T-helper 1 cell treated with Interleukin-12 subunit alpha and Interleukin-12 subunit beta and Interleukin-4 antibody, amounts not matched to agents 30 μg/mL and 1 μg/mL, for 36 hours (primary cell): Measurements from ENCODE around the gene PHF21A.
A peak's percentile ranks its signal among the peaks of the same experiment; 100 is the strongest.
"Not testable (repeated sequence)": the region's sequence is repeated elsewhere in the genome, so short reads cannot be mapped to it uniquely, and the experiment has no call there.

Experiments
- H3K27ac Mint-ChIP-seq: one replicate; pipeline ENCODE4 v1.8.0; 2021; ENCODE audit warnings: mild to moderate bottlenecking, mixed read lengths
- H3K27me3 Mint-ChIP-seq: one replicate; pipeline ENCODE4 v1.8.0; 2021; ENCODE audit warnings: low read depth, mixed read lengths
- H3K36me3 Mint-ChIP-seq: one replicate; pipeline ENCODE4 v1.8.0; 2021; ENCODE audit warnings: low read depth, mixed read lengths
- H3K4me1 Mint-ChIP-seq: one replicate; pipeline ENCODE4 v1.8.0; 2021; ENCODE audit warnings: low read depth, mixed read lengths
- H3K4me3 Mint-ChIP-seq: one replicate; pipeline ENCODE4 v1.8.0; 2021; ENCODE audit warnings: mild to moderate bottlenecking, moderate library complexity, mixed read lengths
- H3K9me3 Mint-ChIP-seq: one replicate; pipeline ENCODE4 v1.8.0; 2021; ENCODE audit warnings: mixed read lengths

PHF21A gene

GRCh38 chr11:45906965-45907611 lies 214.2 kb downstream of the PHF21A start, which contains the start of gene FREY1:
Gene FREY1, minus strand, starts transcription at chr11:45907271. Its CDS starts 26 bp downstream, at chr11:45907245.
- Mint-ChIP-seq H3K27me3 (peaks cover under 1% of the 10 kb centered on the region), H3K9me3 (no peaks in the 10 kb centered on the region), H3K4me3 (no peak within 1 kb of the TSS), H3K36me3 (peaks cover 5% of the 10 kb centered on the region), H3K27ac (no peak within 1 kb of the TSS), H3K4me1 (peaks cover 2% of the 10 kb centered on the region)

- Mint-ChIP-seq H3K4me1 (peaks cover 2% of the 10 kb centered on the region), H3K9me3 (no peaks in the 10 kb centered on the region), H3K36me3 (peaks cover 1% of the 10 kb centered on the region), H3K27me3 (peaks cover 9% of the 10 kb centered on the region), H3K4me3 (no peak overlapping the region), H3K27ac (no peak overlapping the region)
Observed at GRCh38 chr11:45906096-45906682, 215.1 kb downstream of the PHF21A start.

GRCh38 chr11:45905576-45905975 lies 215.7 kb downstream of the PHF21A start:
- H3K36me3 Mint-ChIP-seq, H3K4me3 Mint-ChIP-seq, H3K4me1 Mint-ChIP-seq, H3K27ac Mint-ChIP-seq, H3K9me3 Mint-ChIP-seq: not testable (repeated sequence)
- peaks cover 15% of the 10 kb centered on the region for H3K27me3 Mint-ChIP-seq

- H3K27ac Mint-ChIP-seq, result no peak overlapping the region
Observed at GRCh38 chr11:45905095-45905494, 216.2 kb downstream of the PHF21A start.

GRCh38 chr11:45904309-45904915 lies 216.8 kb downstream of the PHF21A start:
- no peak overlapping the region for H3K27ac Mint-ChIP-seq
- H3K27me3 Mint-ChIP-seq, result peaks cover 18% of the 10 kb centered on the region
- H3K36me3 Mint-ChIP-seq, result no peaks in the 10 kb centered on the region
- no peak overlapping the region for H3K4me3 Mint-ChIP-seq
- H3K9me3 Mint-ChIP-seq, result no peaks in the 10 kb centered on the region
- peaks cover 4% of the 10 kb centered on the region for H3K4me1 Mint-ChIP-seq

More at GRCh38 chr11:45905095-45905494, 216.2 kb downstream of the PHF21A start:
- peaks cover 4% of the 10 kb centered on the region for H3K4me1 Mint-ChIP-seq
- H3K36me3 Mint-ChIP-seq, result no peaks in the 10 kb centered on the region
- no peak overlapping the region for H3K4me3 Mint-ChIP-seq
- no peaks in the 10 kb centered on the region for H3K9me3 Mint-ChIP-seq
- H3K27me3 Mint-ChIP-seq, result peaks cover 18% of the 10 kb centered on the region

DNA sequence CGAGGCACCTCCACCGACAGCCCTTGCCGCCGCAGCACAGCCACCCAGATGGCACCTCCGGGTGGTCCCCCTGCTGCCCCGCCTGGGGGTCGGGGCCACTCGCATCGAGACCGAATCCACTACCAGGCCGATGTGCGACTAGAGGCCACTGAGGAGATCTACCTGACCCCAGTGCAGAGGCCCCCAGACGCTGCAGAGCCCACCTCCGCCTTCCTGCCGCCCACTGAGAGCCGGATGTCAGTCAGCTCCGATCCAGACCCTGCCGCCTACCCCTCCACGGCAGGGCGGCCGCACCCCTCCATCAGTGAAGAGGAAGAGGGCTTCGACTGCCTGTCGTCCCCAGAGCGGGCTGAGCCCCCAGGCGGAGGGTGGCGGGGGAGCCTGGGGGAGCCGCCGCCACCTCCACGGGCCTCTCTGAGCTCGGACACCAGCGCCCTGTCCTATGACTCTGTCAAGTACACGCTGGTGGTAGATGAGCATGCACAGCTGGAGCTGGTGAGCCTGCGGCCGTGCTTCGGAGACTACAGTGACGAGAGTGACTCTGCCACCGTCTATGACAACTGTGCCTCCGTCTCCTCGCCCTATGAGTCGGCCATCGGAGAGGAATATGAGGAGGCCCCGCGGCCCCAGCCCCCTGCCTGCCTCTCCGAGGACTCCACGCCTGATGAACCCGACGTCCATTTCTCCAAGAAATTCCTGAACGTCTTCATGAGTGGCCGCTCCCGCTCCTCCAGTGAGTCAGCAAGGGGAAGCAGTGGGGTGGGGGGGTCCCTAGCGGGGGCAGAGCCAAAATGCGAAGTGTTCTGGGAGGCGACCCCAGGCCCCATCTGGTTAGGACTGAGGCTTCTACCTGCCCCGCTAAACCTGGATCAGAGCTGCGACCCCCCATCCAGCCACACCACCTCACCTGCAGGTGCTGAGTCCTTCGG lies 218.5 kb downstream of the PHF21A start:
- Mint-ChIP-seq H3K27ac (no peak overlapping the region), H3K4me3 (no peak overlapping the region), H3K4me1 (peaks cover 4% of the 10 kb centered on the region), H3K9me3 (no peaks in the 10 kb centered on the region), H3K36me3 (no peaks in the 10 kb centered on the region), H3K27me3 (peaks cover 35% of the 10 kb centered on the region)

- H3K36me3 Mint-ChIP-seq, result no peaks in the 10 kb centered on the region
- H3K4me3 Mint-ChIP-seq, result no peak overlapping the region
- H3K27ac Mint-ChIP-seq, result no peak overlapping the region
- H3K9me3 Mint-ChIP-seq, result no peaks in the 10 kb centered on the region
- peaks cover 4% of the 10 kb centered on the region for H3K4me1 Mint-ChIP-seq
- H3K27me3 Mint-ChIP-seq, result peaks cover 39% of the 10 kb centered on the region
Observed at GRCh38 chr11:45901626-45902025, 219.6 kb downstream of the PHF21A start.

DNA sequence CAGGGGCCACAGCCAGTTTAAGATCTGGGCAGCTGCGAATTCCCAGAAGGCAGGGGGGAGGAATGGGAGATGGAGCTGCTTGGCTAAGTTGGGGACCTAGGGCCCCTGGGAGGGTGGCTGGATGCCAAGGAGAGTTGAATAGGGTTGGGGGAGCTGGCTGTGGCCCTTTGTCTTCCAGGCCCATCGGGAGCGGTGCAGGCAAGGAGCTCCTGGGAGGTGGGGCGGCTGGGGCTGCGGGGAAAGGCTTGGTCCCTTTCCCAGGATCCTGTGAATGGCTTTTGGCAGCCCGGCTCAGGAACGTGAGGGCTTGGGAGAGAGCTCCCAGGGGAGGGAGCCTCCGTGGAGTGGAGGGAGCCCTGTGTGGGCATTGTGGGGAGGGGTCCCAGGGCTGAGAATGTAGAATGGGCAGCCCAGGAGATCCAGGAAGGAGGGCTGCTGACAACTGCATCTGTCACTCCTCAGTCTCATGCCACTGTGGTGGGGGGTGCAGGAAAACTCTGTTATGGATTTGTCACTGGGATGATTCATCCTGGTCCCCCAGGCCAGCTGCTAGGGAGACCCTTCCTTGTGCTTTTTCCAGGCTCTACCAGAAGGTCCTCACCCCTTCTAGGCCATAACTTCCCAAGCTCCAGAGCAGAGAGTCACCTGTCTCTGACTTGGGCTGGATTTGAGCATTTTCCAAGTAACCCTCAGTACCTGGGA lies 220.2 kb downstream of the PHF21A start:
- Mint-ChIP-seq H3K27me3 (peaks cover 39% of the 10 kb centered on the region), H3K27ac (no peak overlapping the region), H3K36me3 (no peaks in the 10 kb centered on the region), H3K4me1 (peaks cover 2% of the 10 kb centered on the region), H3K9me3 (no peaks in the 10 kb centered on the region), H3K4me3 (peak overlapping the region; percentile 39)

DNA sequence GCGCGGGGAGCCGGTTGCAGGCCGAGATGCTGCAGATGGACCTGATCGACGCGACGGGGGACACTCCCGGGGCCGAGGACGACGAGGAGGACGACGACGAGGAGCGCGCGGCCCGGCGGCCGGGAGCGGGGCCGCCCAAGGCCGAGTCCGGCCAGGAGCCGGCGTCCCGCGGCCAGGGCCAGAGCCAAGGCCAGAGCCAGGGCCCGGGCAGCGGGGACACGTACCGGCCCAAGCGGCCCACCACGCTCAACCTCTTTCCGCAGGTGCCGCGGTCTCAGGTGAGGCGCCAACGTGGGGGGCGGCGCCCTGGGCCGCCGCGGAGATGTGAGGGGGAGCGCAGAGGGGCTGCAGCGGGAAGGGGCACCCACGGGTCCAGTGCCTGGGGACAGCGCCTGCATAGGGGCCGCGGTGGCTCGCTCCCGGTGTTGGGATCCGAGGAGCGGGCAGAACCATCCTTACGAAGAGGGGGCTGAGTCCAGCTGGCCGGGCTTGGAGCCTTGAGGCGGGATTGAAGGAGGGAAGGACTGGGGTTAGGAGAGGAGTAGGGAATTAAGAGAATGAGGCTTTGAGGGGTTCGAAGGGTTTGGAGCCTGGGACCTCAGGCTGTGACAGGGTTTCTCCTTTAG lies 221.0 kb downstream of the PHF21A start:
- H3K9me3 Mint-ChIP-seq, H3K36me3 Mint-ChIP-seq, H3K27ac Mint-ChIP-seq, H3K4me1 Mint-ChIP-seq: not testable (repeated sequence)
- H3K27me3 Mint-ChIP-seq, result peaks cover 39% of the 10 kb centered on the region
- peak overlapping the region; percentile 39 for H3K4me3 Mint-ChIP-seq

DNA sequence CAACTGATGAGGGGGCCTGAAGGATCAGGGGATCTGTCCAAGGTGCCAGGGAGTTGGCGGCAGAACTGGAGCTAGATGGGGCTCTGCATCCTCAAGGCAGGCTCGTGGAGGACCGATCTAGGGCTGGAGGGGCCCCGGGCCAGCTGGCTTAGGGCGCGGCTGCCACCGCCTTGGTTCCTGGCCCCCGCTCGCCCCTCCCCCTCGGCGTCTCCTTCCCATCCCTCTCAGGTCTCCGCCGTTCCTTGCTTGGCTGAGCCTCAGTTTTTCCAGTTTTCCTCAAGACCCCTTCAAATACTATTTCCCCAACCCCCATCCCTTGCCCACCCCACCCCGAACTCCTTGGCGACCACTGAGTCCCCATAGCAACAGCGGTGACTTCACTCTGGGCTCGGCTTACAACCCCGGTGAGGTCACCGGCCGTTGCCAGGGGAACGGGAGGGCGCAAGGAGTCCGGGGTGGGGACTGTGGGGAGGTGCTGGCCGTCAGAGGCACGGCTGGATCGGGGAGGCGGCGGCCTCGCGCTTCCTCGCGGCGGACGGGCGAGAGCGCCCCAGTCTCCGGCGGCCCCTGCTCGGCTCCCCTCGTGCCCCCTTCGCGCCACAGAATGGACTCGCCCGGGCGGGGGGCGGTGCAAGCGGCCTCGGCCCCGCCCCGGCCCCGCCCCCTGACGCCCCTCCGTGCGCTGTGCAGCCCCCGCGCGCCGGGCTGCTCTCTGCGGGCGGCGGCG lies 221.6 kb downstream of the PHF21A start:
- no peaks in the 10 kb centered on the region for H3K36me3 Mint-ChIP-seq
- H3K4me1 Mint-ChIP-seq, result peaks cover 2% of the 10 kb centered on the region
- H3K9me3 Mint-ChIP-seq, result no peaks in the 10 kb centered on the region
- peaks cover 43% of the 10 kb centered on the region for H3K27me3 Mint-ChIP-seq
- no peak overlapping the region for H3K27ac Mint-ChIP-seq
- peak overlapping the region; percentile 54 for H3K4me3 Mint-ChIP-seq

- H3K9me3 Mint-ChIP-seq, result no peaks in the 10 kb centered on the region
- H3K27me3 Mint-ChIP-seq, result peaks cover 43% of the 10 kb centered on the region
- peaks cover 2% of the 10 kb centered on the region for H3K4me1 Mint-ChIP-seq
- H3K36me3 Mint-ChIP-seq, result no peaks in the 10 kb centered on the region
- H3K4me3 Mint-ChIP-seq, result peak overlapping the region; percentile 54
- no peak overlapping the region for H3K27ac Mint-ChIP-seq
Observed at GRCh38 chr11:45899086-45899447, 222.2 kb downstream of the PHF21A start.

GRCh38 chr11:45897556-45897955 lies 223.7 kb downstream of the PHF21A start:
- Mint-ChIP-seq H3K27ac (no peak overlapping the region), H3K27me3 (peaks cover 43% of the 10 kb centered on the region), H3K4me3 (no peak overlapping the region), H3K36me3 (no peaks in the 10 kb centered on the region), H3K9me3 (no peaks in the 10 kb centered on the region), H3K4me1 (peaks cover 2% of the 10 kb centered on the region)

- peaks cover 37% of the 10 kb centered on the region for H3K27me3 Mint-ChIP-seq
- peaks cover 2% of the 10 kb centered on the region for H3K4me1 Mint-ChIP-seq
- H3K9me3 Mint-ChIP-seq, result no peaks in the 10 kb centered on the region
- H3K27ac Mint-ChIP-seq, result no peak overlapping the region
- no peaks in the 10 kb centered on the region for H3K36me3 Mint-ChIP-seq
- no peak overlapping the region for H3K4me3 Mint-ChIP-seq
Observed at GRCh38 chr11:45896422-45896984, 224.8 kb downstream of the PHF21A start.
